HG03432 (cell line): ENCODE results near the gene C1orf210.

Experiments
- ATAC-seq: cut with Tn5 transposase; IDR thresholded peaks from one replicate; pipeline ENCODE4 v1.9.1; 2021; ENCODE audit warnings: mild to moderate bottlenecking, moderate library complexity; ENCODE audit not compliant: unreplicated experiment

C1orf210 gene

DNA sequence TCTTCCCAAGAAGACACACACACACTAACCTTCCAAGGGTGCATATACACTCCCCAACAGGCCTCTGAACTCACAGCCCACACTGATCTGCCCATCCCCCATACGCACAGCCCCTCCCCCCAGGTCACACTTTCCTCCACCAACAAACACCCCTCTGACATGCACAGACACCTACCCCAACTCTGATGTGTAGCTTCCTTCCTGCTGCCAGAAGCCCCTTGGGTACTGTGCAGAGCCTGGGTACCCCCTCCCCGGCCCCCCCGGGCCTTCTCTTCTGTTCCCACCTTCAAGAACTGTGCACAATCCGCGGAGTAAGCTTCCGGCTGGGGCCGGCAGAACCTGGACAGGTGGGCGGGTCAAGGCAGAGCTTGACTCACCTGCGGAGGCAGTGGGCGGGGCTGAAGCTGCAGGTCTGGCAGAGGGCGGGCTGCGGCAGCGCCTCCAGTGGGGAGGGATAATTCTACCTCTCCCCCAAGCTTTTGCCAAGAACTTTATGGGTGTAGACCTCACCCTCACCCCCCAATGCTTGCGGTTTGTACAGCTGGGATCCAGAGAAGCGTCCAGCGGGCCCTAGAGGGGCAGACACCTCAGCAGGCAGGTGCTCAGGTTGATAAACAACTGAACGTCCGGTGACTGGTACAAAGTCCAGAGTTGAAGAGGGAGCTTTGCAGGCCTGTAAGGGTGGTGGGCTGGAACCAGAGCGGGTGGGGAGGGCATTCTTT lies at the start of gene C1orf210:
Gene C1orf210 (minus strand): TSS at position 313 of the 722 bp plus-strand sequence. CDS start 2,311 bp downstream, outside the sequence.
- no peak for ATAC-seq

GRCh38 chr1:43334453-43335205 lies 49.2 kb upstream of the C1orf210 start:
- no peak for ATAC-seq

DNA sequence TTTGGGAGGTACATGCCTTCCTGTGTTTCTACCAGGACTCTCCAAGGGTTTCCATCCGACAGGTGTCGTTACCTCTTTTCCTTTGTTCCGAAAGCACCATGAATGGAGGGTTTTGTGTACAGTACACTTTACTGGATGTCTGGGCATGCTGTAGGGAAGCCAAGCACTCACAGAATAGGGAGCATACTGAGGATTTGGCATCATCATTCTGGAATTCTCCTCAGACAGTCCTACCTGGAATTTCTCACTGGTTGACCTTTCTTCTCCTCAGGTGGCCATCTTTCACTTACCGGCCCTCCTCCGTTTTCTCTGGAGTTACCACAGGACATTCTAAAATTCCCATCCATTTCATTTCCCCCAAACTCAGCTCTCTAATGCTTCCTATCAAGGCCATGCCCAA lies 46.3 kb upstream of the C1orf210 start:
- no peak for ATAC-seq

DNA sequence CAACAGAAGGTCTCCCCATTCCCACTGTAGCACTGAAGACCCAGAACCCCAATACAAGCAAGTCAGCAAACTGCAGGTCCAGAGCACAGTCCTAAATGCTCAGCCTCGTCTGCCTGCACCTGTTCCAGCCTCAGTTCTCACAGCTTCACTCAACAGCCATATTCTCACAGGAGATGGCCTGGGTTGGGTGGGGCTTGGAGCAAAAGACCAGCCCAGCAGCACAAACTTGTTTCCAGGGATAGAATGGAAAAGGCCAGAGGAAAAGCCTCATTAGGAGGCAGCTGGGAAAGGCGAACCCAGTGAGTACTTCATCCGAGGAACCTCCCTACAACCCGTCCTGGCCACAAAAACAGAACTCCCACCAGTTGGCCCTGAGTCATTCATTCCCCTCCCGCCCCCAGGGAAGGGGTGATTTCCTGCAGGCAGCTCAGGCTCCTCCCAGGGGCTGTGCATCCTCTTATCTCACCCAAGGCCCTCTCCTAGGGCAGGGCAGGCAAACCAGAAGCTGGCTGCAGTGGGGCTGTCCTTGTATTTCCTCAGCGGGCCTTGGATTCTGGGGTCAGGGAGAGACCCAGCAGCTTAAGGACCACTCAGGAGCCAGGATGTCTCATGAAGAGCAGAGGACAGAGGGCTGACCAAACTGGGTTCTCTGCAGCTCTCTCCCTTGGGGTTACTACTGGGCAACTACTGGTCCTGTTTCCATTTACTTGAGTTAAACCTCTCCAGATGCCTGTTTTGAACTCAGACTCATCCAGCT lies 44.8 kb upstream of the C1orf210 start:
- ATAC-seq = no peak

GRCh38 chr1:43327549-43328292 lies 42.3 kb upstream of the C1orf210 start:
- no peak for ATAC-seq

- no peak for ATAC-seq
Measured at GRCh38 chr1:43325381-43325780, 40.0 kb upstream of the C1orf210 start.

DNA sequence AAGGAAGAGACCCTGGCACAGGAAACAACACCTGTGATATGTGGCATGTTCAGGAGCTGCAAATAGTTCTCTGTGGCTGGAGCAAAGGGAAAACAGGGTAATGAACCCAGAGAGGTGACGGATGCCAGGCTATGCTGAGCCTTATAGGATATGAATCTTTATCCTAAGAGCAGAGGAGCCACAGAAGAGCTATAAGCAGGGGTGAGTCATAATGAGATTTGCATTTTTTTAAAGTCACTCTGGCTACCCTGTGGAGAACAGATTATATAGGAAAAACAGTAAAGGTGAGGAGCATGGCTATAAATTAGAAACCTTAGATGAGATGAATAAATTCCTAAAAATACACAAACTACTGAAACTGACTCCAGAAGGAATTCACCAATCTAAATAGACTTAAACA lies 39.4 kb upstream of the C1orf210 start:
- no peak for ATAC-seq

DNA sequence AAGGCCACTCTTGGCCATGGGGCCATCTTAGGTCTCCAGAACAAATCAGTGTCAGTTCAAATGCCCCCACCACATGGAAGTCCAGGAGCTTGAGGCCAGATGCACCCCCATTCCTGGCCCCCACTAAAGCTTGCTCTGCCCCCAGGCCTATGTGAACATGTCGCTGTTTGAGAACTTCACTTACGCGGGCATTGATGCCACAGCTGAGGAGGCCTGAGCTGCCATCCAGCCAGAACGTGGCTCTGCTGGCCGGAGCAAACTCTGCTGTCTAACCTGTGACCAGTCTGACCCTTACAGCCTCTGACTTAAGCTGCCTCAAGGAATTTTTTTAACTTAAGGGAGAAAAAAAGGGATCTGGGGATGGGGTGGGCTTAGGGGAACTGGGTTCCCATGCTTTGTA lies 37.1 kb upstream of the C1orf210 start:
- no peak for ATAC-seq

GRCh38 chr1:43321331-43321891 lies 36.0 kb upstream of the C1orf210 start:
- no peak for ATAC-seq

GRCh38 chr1:43319766-43320165 lies 34.4 kb upstream of the C1orf210 start:
- no peak for ATAC-seq

DNA sequence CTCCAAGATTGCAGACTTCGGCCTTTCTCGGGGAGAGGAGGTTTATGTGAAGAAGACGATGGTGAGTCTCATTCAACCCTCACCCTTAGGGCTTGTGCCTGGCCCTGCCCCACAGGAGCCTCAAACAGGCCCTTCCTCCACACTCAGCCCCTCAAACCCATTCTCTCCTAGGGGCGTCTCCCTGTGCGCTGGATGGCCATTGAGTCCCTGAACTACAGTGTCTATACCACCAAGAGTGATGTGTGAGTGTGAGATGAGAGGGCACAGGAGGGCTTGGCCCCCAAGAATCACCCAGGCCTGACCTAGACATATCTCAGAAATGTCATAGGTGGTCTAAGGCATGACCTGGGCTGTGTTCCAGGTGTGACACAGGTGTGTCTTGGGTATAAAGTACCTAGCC lies 33.9 kb upstream of the C1orf210 start:
- ATAC-seq = no peak

- no peak for ATAC-seq
Measured at GRCh38 chr1:43318831-43319230, 33.5 kb upstream of the C1orf210 start.

- ATAC-seq = no peak
Measured at GRCh38 chr1:43317817-43318471, 32.6 kb upstream of the C1orf210 start.

- ATAC-seq = no peak
Measured at GRCh38 chr1:43316738-43317520, 31.5 kb upstream of the C1orf210 start.

DNA sequence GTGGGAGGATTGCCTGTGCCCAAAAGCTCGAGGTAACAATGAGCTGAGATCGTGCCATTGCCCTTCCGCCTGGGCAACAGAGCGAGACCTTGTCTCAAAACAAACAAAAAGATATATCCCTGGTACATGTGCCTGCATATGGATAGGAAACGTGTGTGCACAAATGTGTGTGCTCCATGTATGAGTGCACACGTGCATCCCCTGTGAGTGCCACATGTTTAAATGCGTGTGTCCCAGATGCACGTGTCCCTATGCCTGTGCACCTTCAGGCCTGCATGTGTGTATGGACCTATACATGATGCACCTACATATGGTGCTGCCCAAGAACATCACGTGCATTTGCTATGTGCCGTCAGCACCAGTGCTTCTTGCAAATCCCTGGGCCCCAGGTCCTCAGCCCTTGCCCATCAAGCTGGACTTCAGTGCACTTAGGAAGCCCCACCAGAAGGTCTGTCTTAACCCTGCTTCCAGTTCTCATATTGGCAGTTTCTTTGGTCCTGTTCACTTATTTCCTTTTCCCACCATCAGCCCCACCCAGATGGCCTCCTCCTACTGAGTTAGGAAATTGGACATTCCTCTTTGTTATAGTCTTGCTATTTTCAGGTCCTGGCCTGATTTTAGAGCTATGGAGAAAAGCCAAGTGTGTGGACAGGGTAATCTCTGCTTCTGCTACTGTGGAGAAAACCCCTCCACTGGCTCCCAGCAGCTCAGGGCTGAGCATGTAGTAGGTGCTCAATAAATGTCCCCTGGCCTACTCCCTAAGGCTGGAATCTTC lies 30.8 kb upstream of the C1orf210 start:
- ATAC-seq = no peak

DNA sequence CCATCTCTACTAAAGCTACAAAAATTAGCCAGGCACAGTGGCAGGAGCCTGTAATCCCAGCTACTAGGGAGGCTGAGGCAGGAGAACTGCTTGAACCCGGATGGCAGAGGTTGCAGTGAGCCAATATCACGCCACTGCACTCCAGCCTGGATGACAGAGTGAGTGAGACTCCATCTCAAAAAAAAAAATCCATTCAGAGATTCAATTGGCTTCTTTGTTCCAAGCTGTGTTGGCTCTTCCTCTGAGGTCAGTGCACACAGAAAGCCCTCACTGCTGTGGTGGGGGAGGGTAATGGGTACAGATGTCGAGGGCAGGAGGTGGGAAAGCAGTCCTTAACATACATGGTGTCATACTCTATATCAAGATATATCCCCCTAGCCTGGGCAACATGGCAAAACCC lies 30.1 kb upstream of the C1orf210 start:
- no peak for ATAC-seq

- no peak for ATAC-seq
Measured at GRCh38 chr1:43314233-43314632, 28.9 kb upstream of the C1orf210 start.

GRCh38 chr1:43313771-43314170 lies 28.4 kb upstream of the C1orf210 start:
- no peak for ATAC-seq
